ENCODE measurements around the gene WWTR1. TPM values are rescaled to one million over a fixed set of nuclear protein-coding genes. Genes with fewer than 3 reads are reported as not detected.

WWTR1 gene
- total RNA-seq, 1 experiment from 2014 or later = 24.4 TPM

GRCh38 chr3:149470381-149470780 lies 187.4 kb downstream of the WWTR1 start:
- H2BK20ac ChIP-seq (ENCODE audit: low read depth, low read length, poor library complexity, severe bottlenecking) = no peak overlapping the region
- H4K8ac ChIP-seq (replicated peaks; ENCODE audit: insufficient read length, low read depth, low read length) = no peak overlapping the region
- H4K91ac ChIP-seq (ENCODE audit: insufficient read length, low read depth, low read length) = no peak overlapping the region
- H2BK5ac ChIP-seq (ENCODE audit: insufficient read length, low read length) = no peak overlapping the region
- Mint-ChIP-seq H3K9me3 (no peaks in the 10 kb centered on the region), H3K27me3 (ENCODE audit: low read depth) (no peaks in the 10 kb centered on the region), H3K27ac (no peak overlapping the region), H3K4me3 (no peak overlapping the region), H3K4me1 (peaks cover 45 to 50% of the 10 kb centered on the region in 2 experiments), H3K36me3 (ENCODE audit: insufficient read depth in 1 of 3, low read depth in 3 of 3) (no peaks in the 10 kb centered on the region)
- no peaks in the 10 kb centered on the region for H3K79me1 ChIP-seq (ENCODE audit: insufficient read depth, low read depth, low read length, poor library complexity, severe bottlenecking)
- H2BK120ac ChIP-seq (ENCODE audit: low read depth, low read length, poor library complexity, severe bottlenecking) = no peak overlapping the region
- H4K5ac ChIP-seq (ENCODE audit: insufficient read length, low read depth, low read length) = no peak overlapping the region
- H3K27ac ChIP-seq (ENCODE audit: insufficient read length, low read depth, low read length) = no peak overlapping the region
- H3K18ac ChIP-seq (ENCODE audit: insufficient read length, low read depth, low read length) = no peak overlapping the region
- peaks cover 5% of the 10 kb centered on the region; the same call in 1 of the 2 replicates for H3K4me1 ChIP-seq (ENCODE audit: insufficient read depth, low read length)
- H3K14ac ChIP-seq (ENCODE audit: insufficient read depth, low read length) = no peak overlapping the region
- H3K4me2 ChIP-seq (ENCODE audit: insufficient read depth, insufficient read length, low read length) = no peak overlapping the region
- no peaks in the 10 kb centered on the region for H3K23me2 ChIP-seq (ENCODE audit: insufficient read length, low read depth, low read length, poor library complexity, severe bottlenecking)
- no CpG with 5 or more reads among the region's 3 CpGs for WGBS (ENCODE audit: extremely low coverage, insufficient read length, low lambda C conversion rate)
- TF ChIP-seq CTCF (conservative IDR thresholded peaks at IDR 0.05) = no peak
- H4K20me1 ChIP-seq (ENCODE audit: control insufficient read depth, insufficient read depth, insufficient read length) = no peaks in the 10 kb centered on the region
- H3K79me2 ChIP-seq (ENCODE audit: insufficient read depth, low read length) = no peaks in the 10 kb centered on the region
- no peak overlapping the region for H3T11ph ChIP-seq (ENCODE audit: low read length)
- H3K9me3 ChIP-seq (ENCODE audit: control insufficient read depth, low read depth, low read length) = no peaks in the 10 kb centered on the region
- DNase-seq = no peak
- no peaks in the 10 kb centered on the region for H3K27me3 ChIP-seq (ENCODE audit: insufficient read depth, low read length)
- H2AFZ ChIP-seq (ENCODE audit: low read length) = no peak overlapping the region
- no peak overlapping the region for H3K9ac ChIP-seq (ENCODE audit: extremely low read depth, insufficient read length, low read length)
- H2BK12ac ChIP-seq (ENCODE audit: insufficient read length, low read depth, low read length) = no peak overlapping the region
- H3K23ac ChIP-seq (ENCODE audit: insufficient read length, low read depth, low read length) = no peak overlapping the region
- no peak overlapping the region for H2BK15ac ChIP-seq (ENCODE audit: low read depth, low read length)
- H3K56ac ChIP-seq (ENCODE audit: insufficient read length, low read depth, low read length) = no peak overlapping the region
- H2AK5ac ChIP-seq (ENCODE audit: insufficient read length, low read length) = no peak overlapping the region
- no peak overlapping the region for H3K4ac ChIP-seq (ENCODE audit: low read depth, low read length)
